Stimulated activated CD4-positive, alpha-beta T cell treated with anti-CD3 and anti-CD28 coated beads, Interleukin-15, amount 100 ng/mL, for 48 hours (primary cell): Measurements from ENCODE around the gene DNAJC4.

Experiments used
- DNase-seq, 2 donors: peaks; one replicate each; pipeline ENCODE4 v3.0.0-alpha.2; 2020; ENCODE audit warnings: low read depth in 2 of 2

DNAJC4 gene

DNA sequence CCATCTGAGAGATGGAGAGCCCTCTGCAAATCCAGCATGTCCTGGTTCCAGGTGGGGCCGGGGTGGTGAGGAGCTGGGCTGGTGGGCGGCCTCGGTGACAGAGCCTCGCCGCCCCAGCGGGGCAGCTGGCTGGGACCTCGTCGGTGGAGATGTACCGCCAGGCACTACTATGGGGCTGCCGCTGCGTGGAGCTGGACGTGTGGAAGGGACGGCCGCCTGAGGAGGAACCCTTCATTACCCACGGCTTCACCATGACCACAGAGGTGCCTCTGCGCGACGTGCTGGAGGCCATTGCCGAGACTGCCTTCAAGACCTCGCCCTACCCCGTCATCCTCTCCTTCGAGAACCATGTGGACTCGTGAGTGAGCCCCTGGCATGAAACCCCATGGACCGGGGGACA, 28.0 kb downstream of the DNAJC4 start:
- no peak for DNase-seq

DNA sequence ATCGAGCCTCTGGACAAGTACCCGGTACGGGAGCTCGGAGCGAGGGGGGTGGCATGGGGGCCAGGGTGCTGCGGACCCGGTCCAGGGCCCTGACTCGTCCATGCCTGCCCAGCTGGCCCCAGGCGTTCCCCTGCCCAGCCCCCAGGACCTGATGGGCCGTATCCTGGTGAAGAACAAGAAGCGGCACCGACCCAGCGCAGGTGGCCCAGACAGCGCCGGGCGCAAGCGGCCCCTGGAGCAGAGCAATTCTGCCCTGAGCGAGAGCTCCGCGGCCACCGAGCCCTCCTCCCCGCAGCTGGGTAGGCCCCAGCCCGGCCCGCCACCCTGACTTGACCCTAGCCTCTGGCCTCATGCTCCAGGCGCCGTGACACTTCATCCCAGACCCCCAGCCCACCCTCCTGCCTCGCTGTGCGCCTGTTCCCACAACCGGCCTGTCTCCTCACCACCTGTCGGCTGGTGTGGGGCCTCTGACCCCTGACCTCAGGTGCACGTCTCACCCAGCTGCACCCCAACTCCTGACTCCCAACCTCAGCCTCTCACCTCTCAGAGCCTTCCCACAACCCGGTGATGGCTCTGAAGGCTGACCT, 28.7 kb downstream of the DNAJC4 start:
- DNase-seq, result no peak

DNA sequence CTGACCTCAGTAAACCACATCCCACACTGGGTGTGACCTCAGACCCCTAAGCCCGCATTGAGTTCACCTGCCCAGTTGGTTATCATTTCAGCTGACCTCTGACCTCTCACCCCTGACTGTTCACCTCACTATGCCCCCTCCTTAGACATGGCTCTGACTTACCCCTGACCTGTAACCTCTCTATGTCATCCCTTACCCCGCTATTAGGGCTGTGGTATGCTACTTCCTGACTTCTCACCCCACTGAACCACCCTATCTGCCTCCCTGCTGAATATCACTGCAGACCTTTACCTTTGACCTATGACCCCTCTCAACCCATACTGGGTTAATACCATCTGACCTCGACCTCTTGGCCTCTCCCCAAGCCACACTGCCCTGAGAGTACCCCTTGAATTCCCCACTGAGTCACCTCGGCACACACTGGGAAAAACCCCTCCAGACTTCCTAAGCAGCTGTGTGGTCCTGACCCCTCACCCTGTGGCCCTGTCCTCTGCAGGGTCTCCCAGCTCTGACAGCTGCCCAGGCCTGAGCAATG, 29.3 kb downstream of the DNAJC4 start:
- no peak for DNase-seq

DNA sequence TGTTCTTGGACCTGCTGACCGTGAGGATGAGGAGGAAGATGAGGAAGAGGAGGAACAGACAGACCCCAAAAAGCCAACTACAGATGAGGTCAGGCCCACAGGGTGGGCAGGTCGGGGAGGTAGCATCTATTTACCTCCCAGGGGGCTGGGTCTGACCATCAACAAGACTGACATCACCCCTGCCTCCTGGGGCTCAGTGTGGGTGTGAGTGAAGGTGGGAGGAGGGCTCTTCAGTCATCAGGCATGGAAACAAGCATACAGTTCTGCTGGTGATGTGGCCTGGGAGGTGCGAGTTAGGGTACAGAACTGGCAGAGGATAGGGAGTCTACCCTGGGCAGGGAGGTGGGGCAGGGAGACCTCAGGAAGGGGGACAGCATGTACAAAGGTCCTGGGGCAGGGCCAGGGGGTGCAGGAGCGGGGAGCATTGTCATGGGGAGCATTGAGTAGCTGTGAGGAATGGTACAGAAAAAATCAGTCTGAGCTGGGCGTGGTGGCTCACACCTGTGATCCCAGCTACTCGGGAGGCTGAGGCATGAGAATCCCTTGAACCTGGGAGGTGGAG, 29.9 kb downstream of the DNAJC4 start:
- DNase-seq, result no peak

DNA sequence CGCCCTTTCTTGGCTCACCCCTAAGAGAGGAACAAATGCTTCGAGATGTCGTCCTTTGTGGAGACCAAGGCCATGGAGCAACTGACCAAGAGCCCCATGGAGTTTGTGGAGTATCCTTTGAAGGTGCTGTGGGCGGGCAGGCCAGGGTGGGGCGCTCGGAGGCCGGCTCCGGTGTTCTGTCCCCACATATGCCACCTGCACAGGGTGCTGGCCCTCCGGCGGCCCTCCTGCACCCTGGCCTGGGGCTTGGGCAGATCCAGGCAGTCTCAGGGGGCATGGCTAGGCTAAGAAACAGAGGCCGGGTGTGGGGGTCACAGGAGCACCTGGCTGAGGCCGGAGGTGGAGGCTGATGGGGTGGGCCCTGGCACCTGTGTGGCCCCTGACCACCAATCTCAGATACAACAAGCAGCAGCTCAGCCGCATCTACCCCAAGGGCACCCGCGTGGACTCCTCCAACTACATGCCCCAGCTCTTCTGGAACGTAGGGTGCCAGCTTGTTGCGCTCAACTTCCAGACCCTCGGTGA, 31.3 kb downstream of the DNAJC4 start:
- no peak for DNase-seq

DNA sequence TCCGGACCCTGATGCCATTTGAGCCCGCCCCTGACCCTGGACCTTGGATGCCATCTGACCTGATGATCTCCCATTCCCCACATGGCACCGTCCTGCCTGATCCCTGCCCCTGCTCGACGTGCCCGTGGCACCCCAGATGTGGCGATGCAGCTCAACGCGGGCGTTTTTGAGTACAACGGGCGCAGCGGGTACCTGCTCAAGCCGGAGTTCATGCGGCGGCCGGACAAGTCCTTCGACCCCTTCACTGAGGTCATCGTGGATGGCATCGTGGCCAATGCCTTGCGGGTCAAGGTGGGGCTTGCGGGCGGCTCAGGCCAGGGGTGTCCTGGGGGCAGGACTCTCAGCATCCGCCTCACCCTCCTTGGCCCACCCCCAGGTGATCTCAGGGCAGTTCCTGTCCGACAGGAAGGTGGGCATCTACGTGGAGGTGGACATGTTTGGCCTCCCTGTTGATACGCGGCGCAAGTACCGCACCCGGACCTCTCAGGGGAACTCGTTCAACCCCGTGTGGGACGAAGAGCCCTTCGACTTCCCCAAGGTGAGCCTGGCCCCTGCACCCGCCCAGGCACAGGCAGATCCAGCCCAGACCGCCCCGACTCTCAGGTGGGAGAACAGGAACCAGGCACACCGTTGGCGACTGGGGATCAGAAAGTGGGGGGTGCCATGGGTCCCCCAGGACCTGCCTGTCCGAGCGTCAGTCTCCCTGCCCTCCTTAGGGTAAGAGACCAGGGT, 32.1 kb downstream of the DNAJC4 start:
- DNase-seq, result no peak

DNA sequence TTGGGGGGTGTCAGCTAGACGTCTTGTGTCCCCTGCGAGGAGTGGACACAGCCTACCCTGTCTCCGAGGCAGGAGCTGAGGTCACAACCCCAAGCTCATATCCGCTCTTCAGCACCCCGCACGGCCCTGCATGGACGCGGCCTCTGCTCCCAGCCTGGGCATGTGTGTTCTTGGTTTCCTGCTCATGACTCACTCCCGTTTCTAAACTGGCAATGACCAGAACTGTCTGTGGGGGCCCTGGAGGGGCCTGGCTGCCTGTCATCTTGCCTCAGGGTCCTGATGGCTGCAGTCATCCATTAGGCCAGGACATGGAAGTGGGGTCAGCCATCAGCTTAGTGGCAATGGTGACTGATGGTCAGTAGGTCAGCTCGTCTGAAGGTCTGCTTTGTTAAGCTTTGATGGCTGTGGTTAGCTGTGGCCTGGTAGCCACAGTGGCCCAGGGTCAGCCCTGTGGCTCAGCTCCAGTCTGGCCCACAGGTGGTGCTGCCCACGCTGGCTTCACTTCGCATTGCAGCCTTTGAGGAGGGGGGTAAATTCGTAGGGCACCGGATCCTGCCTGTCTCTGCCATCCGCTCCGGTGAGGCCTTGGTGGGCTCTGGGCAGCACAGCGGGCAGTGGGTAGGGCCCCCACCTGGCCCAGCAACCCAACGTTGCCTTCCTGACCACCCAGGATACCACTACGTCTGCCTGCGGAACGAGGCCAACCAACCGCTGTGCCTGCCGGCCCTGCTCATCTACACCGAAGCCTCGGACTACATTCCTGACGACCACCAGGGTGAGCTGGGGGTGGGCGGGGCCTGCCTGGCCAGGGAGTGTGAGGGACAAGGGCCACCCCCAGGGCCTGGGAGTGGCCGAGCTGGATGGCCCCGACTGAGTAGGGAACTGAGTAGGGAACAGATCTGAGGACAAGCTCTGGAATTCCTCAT, 32.9 kb downstream of the DNAJC4 start:
- DNase-seq, result no peak

DNA sequence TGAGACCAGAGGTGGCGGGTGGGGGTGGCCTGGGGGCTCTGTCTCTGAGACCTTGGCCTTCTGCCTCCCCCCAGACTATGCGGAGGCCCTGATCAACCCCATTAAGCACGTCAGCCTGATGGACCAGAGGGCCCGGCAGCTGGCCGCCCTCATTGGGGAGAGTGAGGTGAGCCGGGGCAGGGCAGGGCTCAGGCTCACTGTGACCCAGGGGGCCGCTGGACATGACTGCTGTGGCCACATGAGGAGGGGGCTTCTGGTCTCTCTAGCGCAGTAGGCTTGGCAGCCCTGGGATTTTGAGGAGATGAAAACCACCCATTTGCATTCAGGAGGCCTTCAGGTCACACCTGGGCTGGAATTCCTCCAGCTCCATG, 33.6 kb downstream of the DNAJC4 start:
- DNase-seq, result no peak

DNA sequence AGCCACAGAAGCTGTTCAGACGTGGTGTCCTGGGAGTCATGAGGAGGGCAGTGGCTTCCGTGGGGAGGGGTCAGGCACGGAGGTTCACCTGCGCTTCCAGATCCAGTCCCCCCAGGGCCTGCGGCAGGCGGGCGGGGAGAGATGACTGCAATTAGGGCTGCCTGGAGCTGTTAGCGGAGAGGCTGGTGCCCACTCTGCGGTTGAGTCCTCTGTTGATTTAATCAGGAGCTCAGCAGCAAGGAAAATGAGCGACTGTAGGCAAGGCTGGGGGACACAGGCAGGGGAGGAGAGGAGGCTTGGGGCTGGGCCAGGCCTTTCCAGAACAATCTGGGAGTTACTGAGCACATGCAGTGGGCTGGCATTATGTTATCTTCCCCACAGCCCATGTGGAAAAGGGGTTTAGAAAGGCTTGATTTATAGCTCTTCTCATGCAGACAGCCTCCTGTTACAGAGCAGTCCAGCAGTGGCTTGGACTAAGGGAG, 34.1 kb downstream of the DNAJC4 start:
- no peak for DNase-seq

DNA sequence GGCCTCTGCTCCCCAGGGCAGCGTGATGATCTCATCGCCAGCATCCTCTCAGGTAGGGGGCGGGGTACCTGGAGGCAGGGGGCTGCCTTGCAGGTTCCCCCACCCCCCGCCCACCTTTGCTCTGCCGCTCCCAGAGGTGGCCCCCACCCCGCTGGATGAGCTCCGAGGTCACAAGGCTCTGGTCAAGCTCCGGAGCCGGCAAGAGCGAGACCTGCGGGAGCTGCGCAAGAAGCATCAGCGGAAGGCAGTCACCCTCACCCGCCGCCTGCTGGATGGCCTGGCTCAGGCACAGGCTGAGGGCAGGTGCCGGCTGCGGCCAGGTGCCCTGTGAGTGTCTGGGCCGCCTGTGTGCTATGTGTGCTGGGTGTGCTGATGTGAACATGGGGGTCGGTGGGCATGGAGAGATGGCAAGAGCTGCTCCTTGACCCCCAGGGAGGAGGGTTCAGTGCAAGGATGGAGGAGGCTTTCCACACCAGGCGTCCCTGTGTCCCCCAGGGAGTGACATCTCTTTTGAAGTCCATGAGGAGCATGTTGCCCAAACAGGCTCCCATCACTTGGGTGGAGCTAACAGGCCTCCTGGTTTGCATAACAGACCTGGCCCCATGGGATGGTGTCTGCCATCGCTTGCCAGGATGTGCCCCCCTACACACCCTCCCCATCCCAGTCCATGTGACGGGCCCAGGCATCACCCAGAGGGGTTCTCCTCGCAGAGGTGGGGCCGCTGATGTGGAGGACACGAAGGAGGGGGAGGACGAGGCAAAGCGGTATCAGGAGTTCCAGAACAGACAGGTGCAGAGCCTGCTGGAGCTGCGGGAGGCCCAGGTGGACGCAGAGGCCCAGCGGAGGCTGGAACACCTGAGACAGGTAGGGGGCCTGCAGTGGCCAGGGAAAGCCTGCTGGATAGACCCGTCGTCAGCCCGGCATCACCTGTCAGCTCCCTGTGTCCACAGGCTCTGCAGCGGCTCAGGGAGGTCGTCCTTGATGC, 35.1 kb downstream of the DNAJC4 start:
- no peak for DNase-seq

DNA sequence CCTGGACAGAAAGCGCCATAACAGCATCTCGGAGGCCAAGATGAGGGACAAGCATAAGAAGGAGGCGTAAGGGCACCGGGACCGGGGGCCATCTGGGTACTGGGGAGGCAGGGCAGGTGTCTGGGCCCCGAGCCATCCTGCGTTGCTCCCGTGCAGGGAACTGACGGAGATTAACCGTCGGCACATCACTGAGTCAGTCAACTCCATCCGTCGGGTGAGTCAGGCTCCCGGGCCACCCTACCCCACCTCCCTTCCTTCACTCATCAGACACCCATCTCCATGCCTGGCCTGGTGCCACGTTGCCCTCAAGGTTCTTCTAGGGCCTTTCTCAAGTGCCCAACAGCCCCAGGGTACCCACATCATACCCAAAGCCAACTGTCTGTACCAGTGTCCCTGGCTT, 36.0 kb downstream of the DNAJC4 start:
- no peak for DNase-seq

DNA sequence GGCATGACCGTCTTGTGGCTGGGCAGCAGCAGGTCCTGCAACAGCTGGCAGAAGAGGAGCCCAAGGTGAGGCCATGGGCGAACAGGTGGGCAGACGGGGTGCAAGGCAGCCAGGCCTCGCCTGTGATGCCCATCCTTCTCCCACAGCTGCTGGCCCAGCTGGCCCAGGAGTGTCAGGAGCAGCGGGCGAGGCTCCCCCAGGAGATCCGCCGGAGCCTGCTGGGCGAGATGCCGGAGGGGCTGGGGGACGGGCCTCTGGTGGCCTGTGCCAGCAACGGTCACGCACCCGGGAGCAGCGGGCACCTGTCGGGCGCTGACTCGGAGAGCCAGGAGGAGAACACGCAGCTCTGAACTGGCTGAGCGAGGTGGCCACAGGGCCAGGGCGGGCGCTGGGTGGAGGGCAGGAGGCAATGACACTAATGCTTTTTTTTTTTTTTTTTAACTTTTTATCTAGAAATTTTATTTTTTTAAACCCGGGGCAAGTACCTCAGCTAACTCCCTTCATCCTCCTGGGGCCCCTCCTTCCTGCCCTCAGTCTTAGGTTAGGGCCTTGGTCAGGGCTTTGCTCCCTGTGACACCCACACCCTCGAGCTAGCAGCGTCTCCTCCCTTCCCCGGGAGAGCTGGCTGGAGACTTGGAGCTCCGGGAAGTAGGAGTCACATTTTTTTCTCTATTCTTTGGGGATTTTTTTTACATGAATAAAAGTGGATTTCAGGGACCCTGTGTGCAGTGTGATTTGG, 37.0 kb downstream of the DNAJC4 start:
- no peak for DNase-seq

DNA sequence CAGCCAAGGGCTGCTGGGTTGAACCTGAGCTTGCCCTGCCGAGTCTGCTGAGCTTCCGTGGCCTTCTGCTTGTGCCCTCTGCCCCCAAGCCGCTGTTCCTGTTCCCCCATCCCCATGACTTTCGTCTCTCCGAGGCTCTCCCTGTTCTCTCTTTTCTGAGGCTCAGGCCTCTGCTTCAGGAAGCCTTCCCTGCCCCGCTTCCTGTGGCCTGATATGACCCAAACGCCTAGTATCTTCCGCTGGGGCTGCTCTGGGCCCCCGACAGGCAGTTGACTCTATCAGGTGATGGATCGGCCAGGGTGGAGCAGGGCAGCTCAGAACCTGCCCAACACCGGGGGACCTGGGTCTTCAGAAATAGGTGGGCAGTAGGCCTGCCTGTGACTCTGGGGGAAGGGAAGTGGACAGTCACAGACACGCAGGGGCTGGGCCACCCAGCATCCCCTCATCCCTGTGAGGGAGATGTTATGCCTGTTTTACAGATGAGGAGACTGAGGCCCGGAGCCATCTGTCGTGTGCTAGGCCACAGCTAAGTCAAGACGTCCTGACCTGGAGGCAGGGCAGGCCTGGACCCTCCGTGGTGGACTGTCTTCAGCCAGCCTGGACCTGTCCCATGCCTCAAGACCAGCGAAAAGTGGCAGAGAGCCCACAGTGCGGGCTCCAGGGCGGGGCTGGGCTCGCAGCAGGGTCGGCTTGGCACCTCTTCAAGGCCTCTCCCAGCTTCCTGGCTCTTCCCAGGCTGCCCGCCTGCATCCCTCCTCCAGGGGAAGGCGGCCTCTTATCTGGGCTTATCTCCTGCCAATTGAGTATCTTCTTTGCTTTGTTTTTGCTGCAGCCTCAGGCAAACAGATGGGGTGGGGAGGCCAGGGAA, 37.9 kb downstream of the DNAJC4 start:
- no peak for DNase-seq

DNA sequence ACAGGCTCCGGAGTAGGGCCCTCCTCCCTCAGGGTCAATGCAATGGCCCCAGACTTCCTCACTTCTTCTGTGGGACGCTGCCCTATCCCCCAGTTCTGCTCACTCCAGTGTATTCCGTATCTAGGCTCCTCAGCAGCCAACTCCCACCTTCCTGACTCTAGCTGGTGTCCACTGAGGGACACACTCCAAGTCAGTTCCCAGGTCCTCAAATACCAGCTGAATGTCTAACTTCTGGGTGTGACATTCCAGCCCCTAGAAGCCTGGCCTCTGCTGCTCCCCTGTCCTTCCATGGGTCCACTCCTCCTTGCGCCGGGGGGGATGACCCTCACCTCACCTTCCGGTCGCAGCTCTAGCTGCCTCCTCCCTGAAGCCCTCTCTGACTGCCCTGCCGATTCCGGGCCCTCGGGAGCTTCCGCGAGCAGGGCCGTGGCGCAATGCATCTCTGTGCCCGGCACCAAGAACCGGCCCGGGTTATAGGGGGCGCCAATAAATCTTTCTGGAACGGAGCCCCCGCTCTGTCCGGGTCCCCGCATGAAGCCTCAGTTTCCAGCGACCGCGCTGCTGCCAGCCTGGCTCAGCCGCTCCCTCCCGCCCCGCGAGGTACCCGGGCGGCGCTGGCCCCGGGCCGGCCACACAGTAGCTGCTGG, 38.7 kb downstream of the DNAJC4 start:
- DNase-seq, result peak in 1 of 2 donors; percentile 44

DNA sequence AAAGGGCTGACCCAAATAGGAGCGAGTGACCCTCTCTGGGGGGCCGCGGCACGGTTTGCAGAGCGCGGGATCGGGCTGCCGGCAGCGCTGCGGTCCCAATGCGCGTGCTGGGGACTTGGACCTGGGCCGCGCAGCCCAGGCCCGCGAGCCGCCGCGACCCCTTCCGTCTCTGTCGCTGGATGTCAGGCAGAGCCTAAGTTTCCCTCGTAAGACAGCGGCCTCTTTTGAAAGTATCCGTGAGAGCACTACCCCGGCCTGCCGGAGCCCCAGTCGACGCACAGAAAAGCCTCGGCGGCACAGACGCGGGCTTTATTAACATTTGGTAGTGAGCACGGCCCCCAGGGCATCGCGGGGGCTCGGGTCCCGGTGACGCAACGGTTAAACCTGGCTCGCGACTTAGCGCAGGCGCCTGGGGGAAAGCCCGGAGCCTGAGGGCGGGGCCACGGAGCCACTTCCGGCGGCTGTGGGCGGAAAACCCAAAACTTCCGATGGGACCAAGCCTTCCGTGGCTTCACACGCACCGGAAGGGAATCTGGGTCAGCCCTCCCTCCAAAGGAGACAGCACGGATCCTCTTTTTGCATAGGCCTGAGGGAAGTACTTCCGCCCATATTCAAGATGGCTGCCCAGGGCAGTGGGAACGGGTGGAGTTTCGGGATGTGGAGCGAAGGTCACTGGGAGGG, 39.3 kb downstream of the DNAJC4 start:
- DNase-seq, result peak; percentile 95

DNA sequence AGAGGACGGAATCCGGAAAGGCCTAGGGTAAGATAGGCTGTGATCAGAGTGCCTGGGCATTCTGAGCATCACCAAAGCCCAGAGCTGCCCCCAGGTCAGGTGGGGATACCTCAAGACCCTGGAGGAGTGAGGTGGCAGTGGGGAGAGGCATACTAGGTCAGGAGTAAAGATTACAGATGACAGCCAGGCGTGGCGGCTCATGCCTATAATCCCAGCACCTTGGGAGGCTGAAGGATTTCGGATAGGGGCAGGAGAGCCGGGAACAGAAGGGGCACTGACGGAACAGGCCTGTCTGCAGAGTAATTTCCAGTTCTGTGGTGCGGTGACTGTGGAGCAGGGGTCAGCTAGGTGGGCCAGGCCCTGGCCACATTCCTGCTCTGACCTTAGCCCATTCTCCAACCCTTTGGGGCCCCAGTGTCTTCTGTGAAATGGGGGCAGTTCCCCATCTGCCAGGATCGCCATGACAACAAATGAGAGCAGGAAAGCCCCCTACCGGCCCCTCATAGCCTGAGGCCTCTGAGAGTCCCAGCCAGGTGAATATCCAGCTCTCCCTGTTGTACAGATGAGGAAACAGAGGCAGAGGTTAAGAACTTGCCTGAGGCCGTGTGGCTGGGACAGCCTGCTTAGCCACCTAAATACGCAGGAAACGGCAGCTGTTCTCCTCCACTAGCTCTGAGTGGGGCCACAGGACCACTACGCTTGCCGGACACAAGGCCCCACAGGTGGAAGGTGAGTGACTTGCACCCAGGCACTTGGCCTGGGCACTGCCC, 44.9 kb downstream of the DNAJC4 start:
- no peak for DNase-seq

DNA sequence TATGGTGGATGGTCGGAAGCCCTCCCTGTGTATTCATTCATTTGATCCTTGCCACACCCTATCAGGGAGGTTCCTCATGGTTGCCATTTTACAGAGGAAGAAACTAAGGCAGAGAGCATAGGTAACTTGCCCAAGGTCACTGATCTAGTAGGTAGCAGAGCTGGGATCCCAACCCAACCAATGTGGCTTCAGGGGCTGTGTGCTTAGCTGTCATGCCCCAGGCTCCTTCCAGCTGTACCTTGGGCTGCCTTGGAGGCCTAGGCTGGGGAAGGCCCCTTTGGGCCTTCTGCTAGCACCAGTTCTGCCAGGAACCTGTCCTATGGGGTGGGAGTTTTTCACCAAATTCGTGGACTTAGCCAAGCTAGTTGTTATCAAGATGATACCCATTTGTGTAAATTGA, 45.5 kb downstream of the DNAJC4 start:
- DNase-seq, result no peak
